Stimulated activated CD8-positive, alpha-beta memory T cell treated with anti-CD3 and anti-CD28 coated beads, Interleukin-7, amount 100 ng/mL, for 48 hours (primary cell): ENCODE data around the gene GLI2.

Experiments
- DNase-seq, 2 donors: peaks; one replicate each; pipeline ENCODE4 v3.0.0-alpha.2; 2020; ENCODE audit warnings: low read depth in 1 of 2; ENCODE audit errors: extremely low read depth in 1 of 2

Gene GLI2

DNA sequence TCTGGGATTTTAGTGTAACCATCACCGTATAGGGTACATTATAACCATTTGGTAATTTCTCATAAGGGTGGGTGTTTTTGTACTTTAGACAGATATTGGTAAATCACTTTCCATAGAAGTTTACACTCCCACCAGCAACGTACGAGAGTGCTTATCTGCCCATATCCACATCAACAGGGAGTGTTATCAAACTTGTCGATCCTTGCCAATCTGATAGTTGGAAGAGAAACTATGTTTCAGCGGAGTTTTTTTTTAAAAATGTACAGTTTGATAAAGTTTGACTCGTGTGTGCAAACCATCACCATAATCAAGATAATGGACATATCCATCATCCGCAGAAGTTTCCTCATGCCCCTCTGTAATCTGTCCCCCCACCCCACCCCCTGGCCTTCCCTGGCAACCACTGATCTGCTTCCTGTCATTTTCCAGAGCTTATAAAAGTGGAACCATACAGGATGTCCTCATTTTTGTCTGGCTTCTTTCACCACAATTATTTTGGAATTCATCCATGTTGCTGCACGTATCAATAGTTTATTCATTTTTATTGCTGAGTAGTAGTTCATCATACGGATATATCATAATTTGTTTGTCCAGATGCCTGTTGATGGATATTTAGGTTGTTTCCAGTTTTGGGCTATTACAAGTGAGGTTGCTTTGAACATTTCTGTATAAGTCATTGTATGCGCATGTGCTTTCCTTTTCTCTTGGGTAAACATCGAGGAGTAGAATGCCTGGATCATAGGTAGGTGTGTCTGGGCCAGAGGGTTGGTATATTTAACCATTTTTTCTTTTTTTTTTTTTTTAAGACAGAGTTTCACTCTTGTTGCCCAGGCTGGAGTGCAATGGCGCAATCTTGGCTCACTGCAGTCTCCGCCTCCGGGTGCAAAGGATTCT lies 18.6 kb downstream of the GLI2 start:
- no peak for DNase-seq

DNA sequence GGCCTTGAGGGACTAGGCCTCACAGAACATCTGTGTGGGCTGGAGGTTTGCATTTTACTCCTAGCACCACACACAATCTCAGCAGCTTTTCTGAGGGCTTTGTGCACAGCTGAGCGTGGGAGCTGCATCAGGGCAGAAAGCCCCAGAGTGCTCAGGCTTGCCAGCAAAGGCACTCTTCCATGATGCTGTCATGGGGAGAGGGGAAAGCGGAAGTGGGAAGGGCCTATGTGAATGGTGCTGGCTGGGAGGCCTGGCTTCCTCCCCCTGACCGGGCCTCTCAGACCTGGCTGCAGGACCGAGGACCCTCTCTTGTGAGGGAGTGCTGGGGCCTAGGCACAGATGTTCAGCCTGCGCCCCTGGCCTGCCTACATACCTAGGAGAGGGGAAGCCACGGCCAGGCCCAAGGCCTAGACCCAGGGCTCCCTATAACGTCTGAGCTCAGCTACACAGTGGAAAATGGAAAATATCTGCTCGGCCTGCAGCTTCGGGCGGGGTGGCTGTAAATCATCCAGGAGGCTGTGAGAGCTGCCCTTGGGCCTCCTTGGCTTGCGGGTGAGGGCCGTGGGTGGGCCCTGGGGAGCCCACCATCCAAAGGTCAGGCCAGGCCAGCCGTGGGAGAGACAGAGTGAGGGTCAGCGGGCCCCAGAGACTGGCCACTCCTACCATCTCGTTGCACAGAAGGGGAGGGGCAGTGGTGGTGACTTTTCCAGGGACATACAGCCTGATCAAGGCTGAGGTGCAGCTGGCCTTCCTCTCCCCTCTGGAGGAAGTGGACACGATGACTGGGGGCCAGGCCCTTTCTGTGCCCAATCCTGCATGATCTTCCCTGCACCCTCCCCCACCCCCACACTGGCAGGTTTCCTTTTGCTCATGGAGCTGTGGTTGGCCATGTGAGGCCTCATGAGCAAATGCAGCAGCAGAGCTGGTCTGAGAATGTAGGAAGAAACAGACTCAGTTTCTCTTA lies 22.8 kb downstream of the GLI2 start:
- no peak for DNase-seq

DNA sequence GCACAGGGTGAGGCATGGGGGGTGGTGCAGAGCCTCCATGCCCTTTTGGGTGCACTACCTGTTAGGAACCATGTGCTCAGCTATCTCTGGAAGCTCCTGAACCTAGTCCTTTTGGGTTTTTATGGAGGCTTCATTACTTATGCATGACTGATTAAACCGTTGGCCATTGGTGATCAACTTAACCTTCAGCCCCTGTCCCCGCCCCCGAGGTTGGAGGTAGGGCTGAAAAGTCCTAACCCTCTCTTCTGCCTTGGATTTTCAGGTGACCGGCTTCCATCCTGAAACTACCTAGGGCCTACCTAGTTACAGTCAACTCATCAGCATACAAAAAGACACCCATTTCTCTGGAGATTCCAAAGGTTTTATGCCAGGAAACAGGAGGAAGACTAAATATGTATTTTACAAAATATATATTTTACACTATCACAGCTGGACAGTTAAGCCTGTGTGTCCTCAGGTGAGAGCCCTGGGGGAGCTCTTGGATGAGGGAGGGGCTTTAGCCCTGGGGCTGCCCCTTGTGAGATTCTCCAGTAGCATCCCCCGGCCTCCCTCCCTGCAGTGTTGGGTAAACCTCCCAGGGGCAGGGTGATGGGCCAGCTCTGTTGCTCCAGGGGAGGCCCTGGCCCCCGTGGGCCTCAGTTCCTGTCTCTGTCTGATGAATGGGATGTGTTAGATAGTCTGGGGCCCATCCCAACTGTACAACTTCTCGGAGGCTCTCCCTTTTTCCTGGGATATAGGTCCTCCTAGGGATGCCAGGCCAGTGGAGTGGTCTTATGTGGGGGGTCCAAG lies 24.1 kb downstream of the GLI2 start:
- no peak for DNase-seq

- DNase-seq: no peak
Measured at GRCh38 chr2:120760446-120761135, 24.9 kb downstream of the GLI2 start.

GRCh38 chr2:120761164-120761861 lies 25.6 kb downstream of the GLI2 start:
- no peak for DNase-seq

- no peak for DNase-seq
Measured at GRCh38 chr2:120761911-120762310, 26.2 kb downstream of the GLI2 start.

DNA sequence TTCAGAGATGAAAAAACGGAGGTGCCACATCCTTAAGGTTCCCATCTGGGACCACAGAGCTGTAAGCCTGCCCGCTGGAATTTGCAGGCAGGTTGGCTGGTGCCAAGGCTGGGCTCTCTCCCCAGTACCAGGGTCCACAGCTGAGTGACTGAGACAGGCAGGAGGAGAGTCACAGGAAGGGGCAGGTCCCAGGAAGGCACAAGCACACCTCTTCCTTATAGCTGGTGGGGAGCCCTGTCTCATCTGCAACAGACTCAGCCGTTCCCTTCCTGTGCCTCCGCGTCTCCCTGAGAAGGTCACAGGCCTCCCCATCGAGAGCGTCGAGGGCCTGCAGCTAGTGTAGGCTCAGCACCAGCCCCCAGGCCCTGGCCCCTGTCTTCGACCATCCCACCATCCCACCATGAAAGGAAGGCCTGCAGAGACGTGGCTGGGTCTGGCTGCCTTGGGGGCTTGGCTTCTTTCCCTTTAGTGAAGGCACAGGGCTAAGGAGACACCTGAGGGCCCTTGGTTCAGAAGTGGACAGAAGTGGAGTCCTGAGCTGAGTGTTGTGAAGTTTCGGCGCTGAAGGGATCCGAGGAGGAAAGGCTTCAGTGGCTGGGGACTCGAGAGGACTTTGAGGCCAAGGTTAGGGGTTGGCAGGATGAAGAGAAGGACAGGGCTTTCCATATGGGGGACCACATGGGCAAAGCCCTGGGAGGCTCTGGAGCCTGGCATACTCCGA lies 26.8 kb downstream of the GLI2 start:
- DNase-seq: no peak

DNA sequence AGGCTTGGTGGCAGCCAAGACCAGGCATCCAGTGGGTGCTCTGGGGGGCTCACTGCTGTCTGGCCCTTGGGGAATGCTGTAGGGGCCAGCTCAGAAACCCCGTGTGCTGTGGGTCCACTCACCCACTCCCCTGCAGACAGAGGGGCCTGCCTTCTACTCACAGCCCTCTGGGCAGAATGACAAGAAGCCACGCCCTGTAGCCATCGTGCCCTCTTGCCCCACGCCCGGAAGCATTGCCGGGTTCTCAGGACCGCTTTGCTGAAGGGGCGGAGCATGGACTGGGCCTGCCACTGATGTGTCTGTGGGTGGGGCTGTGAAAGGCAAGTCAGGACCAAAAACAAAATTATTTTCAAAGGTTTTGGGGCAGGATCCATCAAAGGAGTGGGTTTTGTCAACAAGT lies 27.8 kb downstream of the GLI2 start:
- DNase-seq: no peak

DNA sequence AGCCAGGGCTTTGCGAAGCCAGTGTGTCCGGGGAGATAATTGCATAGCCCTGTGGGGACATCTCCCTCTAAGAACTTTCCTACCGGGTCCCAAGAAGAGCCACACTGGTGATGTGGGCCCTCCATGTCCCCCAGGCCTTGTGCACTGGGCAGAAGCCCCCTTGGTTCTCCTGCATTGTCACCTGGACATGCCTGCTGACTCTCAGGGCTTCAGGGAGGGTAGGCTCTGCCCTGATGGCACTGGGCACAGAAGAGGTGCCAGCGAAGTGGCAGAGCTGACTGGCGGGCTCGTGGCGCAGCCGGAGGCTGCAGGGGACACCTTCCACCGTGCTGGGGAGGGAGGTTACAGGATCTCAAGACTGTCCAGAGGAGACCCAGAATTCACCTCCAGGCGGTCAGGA lies 28.3 kb downstream of the GLI2 start:
- no peak for DNase-seq

DNA sequence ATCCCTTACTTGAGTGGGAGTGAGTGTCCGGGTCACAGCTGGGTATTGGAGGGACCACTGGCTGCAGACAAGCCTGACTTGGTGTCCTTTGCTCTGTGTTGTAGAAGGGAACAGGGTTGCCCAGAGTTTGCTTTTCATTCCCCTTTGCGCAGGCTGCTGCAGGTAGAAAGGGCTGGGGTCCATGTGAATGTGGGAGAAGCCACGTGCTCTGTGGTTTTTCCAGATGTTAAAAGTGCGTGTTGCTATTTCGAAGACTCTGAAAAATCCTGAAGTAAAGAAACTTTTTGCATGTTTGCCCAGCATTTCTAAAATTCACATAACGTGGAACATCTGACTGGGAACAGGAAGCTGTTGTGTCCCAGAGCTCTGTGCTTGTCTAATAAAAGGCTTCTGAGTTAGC lies 28.8 kb downstream of the GLI2 start:
- DNase-seq: no peak

GRCh38 chr2:120764991-120765677 lies 29.5 kb downstream of the GLI2 start:
- DNase-seq: no peak

GRCh38 chr2:120765678-120766469 lies 30.2 kb downstream of the GLI2 start:
- no peak for DNase-seq

DNA sequence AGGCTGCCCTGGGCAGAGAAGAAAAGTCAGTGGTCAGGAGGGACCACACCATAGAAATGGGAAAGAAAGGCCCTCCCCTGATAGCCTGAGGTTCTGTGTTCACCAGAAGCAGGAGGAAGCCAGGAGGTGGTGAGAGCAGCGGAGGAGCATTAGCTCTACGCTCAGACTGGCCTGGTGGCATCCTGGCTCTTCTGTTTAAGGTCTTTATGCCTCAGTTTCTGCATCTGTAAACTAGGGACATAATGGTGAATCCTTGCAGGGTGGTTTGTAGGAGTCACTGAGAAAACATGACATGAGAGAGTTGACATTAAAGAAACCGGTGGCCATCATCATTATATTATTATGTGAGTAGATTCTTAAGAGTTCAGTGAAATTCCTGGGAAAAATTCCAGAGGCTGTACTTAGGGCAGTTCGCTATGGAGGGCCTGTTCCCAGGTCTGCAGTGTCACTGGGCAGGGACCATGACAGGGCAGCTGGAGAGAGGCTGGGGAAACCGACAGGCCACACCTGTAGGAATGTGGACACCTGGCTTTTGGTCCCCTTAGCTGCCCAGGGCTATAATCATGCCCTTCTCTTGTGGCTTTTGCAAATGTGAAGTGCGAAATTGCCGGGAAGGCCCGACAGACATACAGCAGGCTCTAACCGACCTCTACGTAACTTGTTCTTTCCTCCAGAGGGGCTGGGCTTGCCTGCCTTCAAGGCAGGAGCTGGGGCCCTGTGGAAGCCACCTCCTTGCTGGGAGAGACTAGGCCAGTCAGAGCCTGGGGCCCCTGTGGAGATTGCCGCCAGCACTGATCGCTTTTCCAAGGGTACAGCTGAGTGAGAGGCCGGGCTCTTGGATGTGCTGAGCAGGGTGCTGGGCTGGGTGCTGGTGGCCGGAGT lies 31.0 kb downstream of the GLI2 start:
- no peak for DNase-seq

DNA sequence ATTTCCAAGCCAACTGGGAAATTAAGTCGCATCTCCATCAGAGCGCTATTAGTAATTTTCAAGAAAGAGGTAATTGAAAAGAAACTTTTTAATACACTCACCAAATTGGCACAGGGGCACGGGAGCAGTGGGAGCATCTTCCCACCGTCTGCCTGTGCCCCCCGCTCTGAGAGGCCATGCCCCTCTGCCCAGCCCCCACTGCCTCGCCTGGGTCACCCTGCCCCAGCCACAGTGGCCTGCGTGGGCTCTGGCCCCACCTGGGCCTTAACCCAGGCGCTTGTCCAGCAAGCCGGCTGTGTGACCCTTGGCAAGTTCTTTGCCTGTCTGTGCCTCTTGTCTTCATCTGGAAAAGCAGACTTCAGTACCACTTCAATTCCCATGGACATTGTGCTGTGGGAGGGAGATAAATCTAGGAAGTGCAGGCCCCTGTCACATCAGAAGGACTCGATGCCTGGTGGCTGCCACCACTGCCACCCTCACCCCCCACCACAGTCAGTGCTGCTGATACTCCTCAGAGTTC lies 31.9 kb downstream of the GLI2 start:
- DNase-seq: no peak

- no peak for DNase-seq
Measured at GRCh38 chr2:120768112-120769048, 32.7 kb downstream of the GLI2 start.
